GM19467 (cell line): Measurements from ENCODE around the gene TEX48.
A peak's percentile ranks its signal among the peaks of the same experiment; 100 is the strongest.

Experiments
- ATAC-seq: cut with Tn5 transposase; IDR thresholded peaks from one replicate; pipeline ENCODE4 v1.9.1; 2021; ENCODE audit warnings: mild to moderate bottlenecking, moderate library complexity; ENCODE audit not compliant: unreplicated experiment

The TEX48 gene

GRCh38 chr9:114694146-114694545 is 12.2 kb upstream of the TEX48 start:
- no peak for ATAC-seq

DNA sequence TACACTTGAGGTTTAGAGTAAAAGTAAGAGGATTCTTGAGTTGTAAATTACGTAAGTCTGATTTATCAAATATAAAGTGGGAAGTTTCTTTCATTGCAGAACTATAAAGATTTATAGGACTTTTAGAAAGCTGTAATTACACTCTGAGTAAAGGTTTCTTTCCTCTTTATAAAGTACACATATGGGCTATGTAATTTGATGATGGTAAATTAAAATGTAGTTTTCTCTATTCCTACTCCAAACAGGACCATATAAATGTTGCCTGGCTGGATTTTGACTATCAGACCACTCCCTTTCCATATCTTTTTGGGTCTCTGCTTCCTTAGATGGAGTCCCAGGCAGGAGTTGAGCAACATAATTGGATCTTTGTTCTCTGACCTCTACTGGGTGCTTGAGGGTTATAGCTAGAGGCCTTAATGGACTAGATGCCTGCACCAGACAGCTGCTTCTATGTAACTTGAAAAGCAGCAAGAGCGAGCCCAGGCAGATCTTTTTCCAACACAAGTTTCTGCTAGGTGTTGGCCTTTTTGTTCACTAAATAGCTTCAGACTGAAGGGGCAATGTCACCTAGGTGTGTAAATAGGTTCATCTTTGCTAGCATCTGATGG is 11.4 kb upstream of the TEX48 start:
- no peak for ATAC-seq

- no peak for ATAC-seq
Measured at GRCh38 chr9:114691956-114692295, 9.9 kb upstream of the TEX48 start.

DNA sequence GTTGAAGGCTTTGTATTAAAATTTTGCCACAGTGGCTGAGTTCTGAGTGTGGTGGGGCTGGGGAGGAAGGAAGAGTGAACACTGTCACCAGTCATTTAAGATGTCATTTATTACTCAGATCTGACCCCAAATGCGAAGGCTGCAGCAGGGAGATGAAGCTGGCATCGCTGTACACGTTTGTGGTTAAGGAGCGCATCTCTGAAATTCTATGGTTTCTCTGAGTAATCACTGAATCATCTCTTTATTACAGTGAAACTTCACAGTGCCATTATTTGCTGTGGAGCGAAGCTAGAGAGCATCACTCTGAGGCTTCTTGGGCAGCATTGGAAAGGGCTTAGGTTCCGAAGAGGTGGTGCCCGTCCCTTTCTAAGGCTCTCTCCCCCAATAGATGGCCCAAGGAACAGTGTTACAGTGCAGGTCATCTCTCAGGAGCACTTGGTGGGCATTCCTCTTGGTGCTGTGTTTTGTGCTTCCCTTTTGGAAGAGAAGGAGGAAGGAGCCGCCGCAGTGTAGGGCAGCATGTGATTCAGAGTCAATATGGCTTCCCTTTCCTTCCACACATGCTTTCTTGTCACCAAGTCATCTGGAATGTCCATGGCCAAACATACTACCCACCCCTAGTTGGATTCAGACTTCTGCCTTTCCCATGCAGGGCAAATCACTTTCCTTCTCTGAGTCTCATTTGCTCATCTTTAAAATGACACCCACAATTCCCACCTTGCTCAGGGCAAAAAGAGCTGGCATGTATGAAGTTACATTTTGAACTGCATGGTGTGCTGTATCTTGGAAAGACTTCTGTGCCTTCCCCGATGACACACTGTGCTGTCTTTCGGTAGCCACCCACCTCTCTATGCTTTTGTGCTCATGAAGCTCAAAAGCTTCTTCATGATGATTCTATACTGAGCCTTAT is 9.3 kb upstream of the TEX48 start:
- peak; percentile 44 for ATAC-seq

GRCh38 chr9:114690308-114690707 is 8.3 kb upstream of the TEX48 start:
- ATAC-seq: no peak

DNA sequence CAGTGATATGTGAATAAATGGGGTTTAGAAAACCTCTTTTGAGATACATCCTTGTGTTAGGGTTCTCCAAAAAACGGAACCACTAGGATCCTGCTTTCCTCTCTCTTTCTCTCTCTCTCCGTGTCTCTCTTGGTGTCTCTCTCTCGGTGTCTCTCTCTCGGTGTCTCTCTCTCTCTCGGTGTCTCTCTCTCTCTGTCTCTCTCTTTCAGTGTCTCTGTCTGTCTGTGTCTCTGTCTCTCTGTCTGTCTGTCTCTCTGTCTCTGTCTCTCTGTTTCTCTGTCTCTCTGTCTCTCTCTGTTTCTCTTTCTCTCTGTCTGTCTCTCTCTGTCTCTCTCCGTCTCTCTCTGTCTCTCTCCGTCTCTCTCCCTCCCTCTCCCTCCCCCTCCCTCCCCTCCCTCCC is 7.8 kb upstream of the TEX48 start:
- ATAC-seq: no peak

DNA sequence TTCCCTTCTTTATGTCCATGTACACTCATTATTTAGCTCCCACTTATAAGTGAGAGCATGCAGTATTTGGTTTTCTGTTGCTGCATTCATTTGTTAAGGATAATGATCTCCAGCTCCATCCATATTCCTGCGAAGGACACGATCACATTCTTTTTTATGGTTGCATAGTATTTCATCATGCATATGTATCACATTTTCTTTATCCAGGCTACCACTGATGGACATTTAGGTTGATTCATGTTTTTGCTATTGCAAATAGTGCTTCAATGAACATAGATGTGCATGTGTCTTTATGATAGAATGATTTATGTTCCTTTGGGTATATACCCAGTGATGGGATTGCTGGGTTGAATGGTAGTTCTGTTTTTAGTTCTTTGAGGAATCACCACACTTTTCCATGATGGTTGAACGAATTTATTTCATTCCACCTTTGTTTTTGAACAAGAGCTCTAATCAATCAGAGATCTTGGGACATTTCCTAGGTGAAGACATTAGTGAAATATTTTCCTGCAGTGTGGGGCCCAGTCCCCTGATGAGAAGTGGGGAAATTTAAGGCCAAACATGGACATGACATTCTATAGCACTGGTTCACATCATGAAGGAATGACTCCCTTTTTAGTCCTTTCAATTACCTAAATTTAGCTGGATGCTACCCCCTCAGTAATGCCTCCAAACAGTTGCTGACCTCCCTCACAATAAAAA is 7.1 kb upstream of the TEX48 start:
- ATAC-seq: no peak

GRCh38 chr9:114688379-114688778 is 6.4 kb upstream of the TEX48 start:
- no peak for ATAC-seq

GRCh38 chr9:114687034-114687433 is 5.0 kb upstream of the TEX48 start:
- ATAC-seq: no peak

- no peak for ATAC-seq
Measured at GRCh38 chr9:114685951-114686350, 4.0 kb upstream of the TEX48 start.

- no peak for ATAC-seq
Measured at GRCh38 chr9:114684036-114684435, 2.0 kb upstream of the TEX48 start.

DNA sequence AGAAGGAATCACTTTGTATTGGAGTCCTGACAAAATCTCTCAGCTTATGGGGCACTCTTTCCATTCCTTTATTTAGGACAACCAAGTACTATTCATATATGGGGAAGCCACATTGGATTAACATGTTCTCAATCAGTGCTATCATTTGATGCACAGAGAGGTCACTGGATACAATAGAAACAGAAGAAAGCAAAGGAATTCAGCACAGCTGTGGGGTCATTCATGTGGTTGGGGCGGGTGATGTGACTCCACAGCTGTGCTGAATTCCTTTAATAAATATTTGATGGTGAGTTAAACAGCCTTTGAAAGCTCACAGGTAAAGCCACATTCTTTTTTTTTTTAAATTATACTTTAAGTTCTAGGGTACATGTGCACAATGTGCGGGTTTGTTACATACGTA is 854 bp upstream of the TEX48 start:
- ATAC-seq: no peak

- ATAC-seq: no peak
Measured at GRCh38 chr9:114680259-114681001, 1.6 kb downstream of the TEX48 start.

DNA sequence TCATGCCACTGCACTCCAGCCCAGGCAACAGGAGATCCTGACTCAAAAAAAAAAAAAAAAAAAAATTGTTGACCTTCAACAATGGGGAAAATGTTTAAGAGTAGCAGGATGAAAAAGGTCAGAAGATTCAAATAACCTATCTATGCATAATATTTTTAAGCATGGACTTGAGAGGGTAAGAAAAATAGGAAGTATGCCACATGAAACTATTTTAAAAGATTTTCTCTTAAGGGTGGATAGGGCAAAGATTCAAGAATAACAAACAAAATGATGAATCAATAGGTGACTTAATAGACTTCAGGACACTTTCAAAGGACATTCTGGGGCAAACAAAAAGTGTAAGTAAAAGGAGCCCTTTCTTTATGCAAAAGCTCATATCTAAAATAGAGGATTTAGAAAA is 3.2 kb downstream of the TEX48 start:
- ATAC-seq: no peak

DNA sequence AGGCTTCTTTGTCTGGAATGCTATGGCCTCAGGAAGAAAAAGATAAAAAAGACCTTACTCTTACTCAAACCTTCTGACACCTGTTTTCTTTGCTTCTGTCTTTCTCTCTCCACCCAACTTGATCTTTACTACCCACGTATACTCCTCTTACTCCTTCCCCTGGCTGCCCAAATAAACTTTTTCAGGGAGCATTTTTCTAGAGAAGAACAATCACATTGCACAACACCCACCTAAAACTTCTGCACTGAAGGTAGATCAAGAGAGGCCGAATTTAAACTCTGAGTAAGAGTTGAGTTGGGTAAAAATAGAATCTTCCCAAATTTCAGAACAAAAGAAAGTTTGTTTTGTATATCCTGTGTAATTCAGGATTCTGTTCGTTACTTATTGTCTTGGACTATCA is 3.9 kb downstream of the TEX48 start:
- ATAC-seq: no peak

DNA sequence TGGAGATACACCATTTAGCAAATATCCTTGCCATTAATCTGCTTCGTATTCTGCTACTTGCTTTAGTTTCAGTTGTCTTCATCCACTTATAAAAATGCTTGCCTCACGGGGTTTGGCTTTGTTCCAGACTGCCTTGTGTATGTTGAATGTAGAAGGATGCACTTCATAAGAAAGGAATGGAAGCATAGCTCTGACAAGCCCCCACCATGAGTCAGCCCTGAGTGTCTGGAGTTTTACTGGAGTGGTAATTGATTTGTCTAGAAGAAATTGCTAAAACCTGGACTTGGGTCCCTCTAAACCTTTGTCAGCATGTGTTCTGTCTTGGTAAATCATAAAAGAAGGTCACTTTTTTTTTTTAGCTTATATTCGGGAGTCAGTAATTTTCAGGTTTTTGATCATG is 4.6 kb downstream of the TEX48 start:
- ATAC-seq: no peak

GRCh38 chr9:114676901-114677300 is 5.1 kb downstream of the TEX48 start:
- ATAC-seq: no peak

GRCh38 chr9:114674798-114675540 is 7.0 kb downstream of the TEX48 start:
- ATAC-seq: no peak

DNA sequence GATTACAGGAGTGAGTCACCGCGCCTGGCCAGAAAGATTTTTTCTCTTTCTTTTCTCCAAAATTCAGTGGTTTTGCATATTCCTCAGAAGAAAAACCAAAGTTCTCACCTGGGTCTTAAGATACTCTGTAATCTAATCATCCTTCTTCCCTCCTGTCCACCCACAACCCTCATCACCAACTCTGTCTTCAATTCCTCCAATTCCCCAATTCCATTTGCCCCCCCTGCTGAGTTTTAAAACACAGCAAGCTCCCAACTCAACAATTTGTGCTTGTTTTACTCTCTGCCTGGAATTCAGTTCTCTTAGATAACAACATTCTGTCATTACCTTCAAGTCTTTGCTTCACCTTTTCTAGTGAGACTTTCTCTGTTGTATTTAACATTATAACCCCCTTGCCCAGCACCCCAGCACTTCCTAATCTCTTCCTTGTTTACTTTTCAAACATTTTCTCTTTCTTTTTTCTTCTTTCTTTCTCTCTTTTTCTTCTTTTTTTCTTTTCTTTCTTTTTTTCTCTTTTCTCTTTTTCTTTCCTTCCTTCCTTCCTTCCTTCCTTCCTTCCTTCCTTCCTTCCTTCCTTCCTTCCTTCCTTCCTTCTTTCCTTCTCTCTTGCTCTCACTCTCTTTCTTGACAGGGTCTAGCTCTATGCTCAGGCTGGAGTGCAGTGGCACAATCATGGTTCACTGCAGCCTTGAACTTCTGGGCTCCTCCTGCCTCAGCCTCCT is 7.8 kb downstream of the TEX48 start:
- ATAC-seq: no peak

GRCh38 chr9:114671605-114672004 is 10.4 kb downstream of the TEX48 start:
- ATAC-seq: no peak
